Esophagus squamous epithelium (tissue), 5 donors: ENCODE measurements around the gene PRCC. TPM values are rescaled to one million over a fixed set of nuclear protein-coding genes. Genes with fewer than 3 reads are reported as not detected.

Experiments used
- DNase-seq: peaks from one replicate; lab custom pipeline; 2025; lab: John Stamatoyannopoulos, UW
- H3K27ac ChIP-seq, 4 donors: fragments of 200-600 bp; sonication (generic); one replicate each; pipeline ENCODE4 v1.5.1; 2016 to 2019; ENCODE audit warnings: mild to moderate bottlenecking in 1 of 4
- H3K27me3 ChIP-seq, 4 donors: fragments of 200-600 bp; sonication (generic); 1 replicate in 3 of 4; 2 replicates in 1 of 4; pipeline versions ENCODE4 v1.5.1 to v1.6.0; 2017 to 2021; ENCODE audit warnings: antibody characterized with exemption in 1 of 4
- H3K36me3 ChIP-seq, 3 donors: fragments of 200-600 bp; sonication (generic); one replicate each; pipeline ENCODE4 v1.5.1; 2016 to 2019
- H3K4me1 ChIP-seq, 3 donors: fragments of 200-600 bp; sonication (generic); one replicate each; pipeline ENCODE4 v1.5.1; 2017 to 2019
- H3K4me3 ChIP-seq, 4 donors: fragments of 200-600 bp; sonication (generic); 1 replicate in 3 of 4; 2 replicates in 1 of 4; pipeline ENCODE4 v1.5.1; 2016 to 2019; ENCODE audit warnings: mild to moderate bottlenecking in 2 of 4, moderate library complexity in 1 of 4
- H3K9me3 ChIP-seq, 3 donors: fragments of 200-600 bp; sonication (generic); one replicate each; pipeline ENCODE4 v1.5.1; 2016 to 2019
- CTCF ChIP-seq, 6 experiments: fragments of 450-650 bp in 4 of 6; fragments of 200-600 bp in 2 of 6; sonication (generic) in 2 of 6; IDR thresholded peaks; one replicate each; pipeline ENCODE4 v1.5.1; 2016 to 2019; ENCODE audit warnings: antibody characterized with exemption in 6 of 6, mild to moderate bottlenecking in 4 of 6, moderate library complexity in 4 of 6
- POLR2A ChIP-seq, 4 donors: fragments of 450-650 bp; IDR thresholded peaks; one replicate each; pipeline ENCODE4 v1.6.1; 2017; ENCODE audit warnings: antibody characterized with exemption in 4 of 4, mild to moderate bottlenecking in 4 of 4, moderate library complexity in 3 of 4
- WGBS, 2 donors: methylation state at CpG; one replicate each; pipeline ENCODE4 v1.1.5; 2018; 5-methylcytosine and 5-hydroxymethylcytosine counted together
- intact Hi-C: fragments of 100-400 bp; cut with DNase I; formaldehyde crosslinking; loops from one replicate; pipeline ENCODE4 v1.15.0; 2022
- total RNA-seq, 4 donors: library from RNA; depleted of rRNA; stranded (reverse); fragments of >200 nt; gene quantifications; one replicate each; pipeline ENCODE4 v1.1.0, GENCODE V29; 2016
- donor health status: DM: yes; HTN: yes; CAD: no.

The PRCC gene, protein sequence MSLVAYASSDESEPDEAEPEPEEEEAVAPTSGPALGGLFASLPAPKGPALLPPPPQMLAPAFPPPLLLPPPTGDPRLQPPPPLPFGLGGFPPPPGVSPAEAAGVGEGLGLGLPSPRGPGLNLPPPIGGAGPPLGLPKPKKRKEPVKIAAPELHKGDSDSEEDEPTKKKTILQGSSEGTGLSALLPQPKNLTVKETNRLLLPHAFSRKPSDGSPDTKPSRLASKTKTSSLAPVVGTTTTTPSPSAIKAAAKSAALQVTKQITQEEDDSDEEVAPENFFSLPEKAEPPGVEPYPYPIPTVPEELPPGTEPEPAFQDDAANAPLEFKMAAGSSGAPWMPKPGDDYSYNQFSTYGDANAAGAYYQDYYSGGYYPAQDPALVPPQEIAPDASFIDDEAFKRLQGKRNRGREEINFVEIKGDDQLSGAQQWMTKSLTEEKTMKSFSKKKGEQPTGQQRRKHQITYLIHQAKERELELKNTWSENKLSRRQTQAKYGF
- 10 to 100 TPM; 35.6 to 42.6 (median 38.3) TPM for total RNA-seq

DNA sequence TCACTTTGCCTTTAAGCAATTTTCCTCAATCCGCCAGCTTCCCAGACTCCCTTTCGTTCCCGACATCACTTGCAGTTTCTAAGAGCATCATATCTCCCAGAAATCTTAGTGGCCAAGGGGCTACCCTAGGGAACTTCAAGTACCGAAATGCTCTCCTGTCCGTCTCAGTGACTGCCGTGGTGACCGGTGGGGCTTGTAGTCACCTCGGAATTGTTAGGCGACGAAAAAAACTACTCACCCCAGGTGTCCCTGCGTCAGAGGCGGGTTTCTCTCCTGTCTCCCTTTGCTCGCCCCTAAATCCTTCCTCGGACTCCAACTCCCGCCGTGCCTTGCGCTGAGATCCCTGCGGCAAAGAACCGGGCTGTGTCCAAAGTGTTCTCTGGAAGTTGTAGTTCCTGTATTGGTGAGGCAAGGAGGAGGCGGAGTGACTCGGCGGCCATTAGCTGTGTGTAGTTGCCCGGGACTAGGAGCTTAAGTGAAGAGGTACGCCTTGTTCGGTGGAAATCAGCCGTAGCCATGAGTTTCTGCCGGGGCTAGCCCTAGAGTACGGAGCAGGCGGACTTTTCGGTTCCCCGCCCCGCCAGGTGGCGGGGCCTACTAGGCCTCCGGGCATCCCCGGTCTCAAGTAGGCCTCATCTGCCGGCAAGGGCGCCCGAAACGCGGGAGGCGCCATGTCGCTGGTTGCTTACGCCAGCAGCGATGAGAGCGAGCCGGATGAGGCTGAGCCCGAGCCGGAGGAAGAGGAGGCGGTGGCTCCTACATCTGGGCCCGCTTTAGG, at the start of gene PRCC:
PRCC (plus strand) TSS at position 435 of the 778 bp plus-strand sequence; CDS start at position 672, 237 bp downstream.
- Histone ChIP-seq H3K4me1 (peaks cover 17 to 59% (median 37%) of the 10 kb centered on the region in 3 donors), H3K9me3 (no peaks in the 10 kb centered on the region), H3K36me3 (peaks cover 0 to 24% (median 0%) of the 10 kb centered on the region in 3 donors), H3K27me3 (no peaks in the 10 kb centered on the region), H3K27ac (peak within 1 kb of the TSS; percentile 90 to 98 (median 96)), H3K4me3 (peak within 1 kb of the TSS; percentile 77 to 93 (median 88))
- peak; percentile 95 for DNase-seq
- intact Hi-C loops: no loop called here
- TF ChIP-seq POLR2A (IDR thresholded peaks at IDR 0.05) (peak in 3 of 4 donors; percentile 4 to 56 (median 39)), CTCF (IDR thresholded peaks at IDR 0.05) (no peak)
- WGBS, 2 donors: 0 to 1% methylated on average over 17 to 39 of the region's 50 CpGs

- Histone ChIP-seq H3K27ac (no peak overlapping the region), H3K27me3 (no peaks in the 10 kb centered on the region), H3K9me3 (no peaks in the 10 kb centered on the region), H3K4me1 (peaks cover 3 to 29% (median 13%) of the 10 kb centered on the region in 3 donors), H3K4me3 (no peak overlapping the region), H3K36me3 (peaks cover 13 to 60% (median 19%) of the 10 kb centered on the region in 3 donors)
- DNase-seq: no peak
- WGBS, 2 donors: no CpG with 5 or more reads among the region's 2 CpGs
- intact Hi-C loops: no loop called here
- TF ChIP-seq CTCF (IDR thresholded peaks at IDR 0.05): no peak
Observed at GRCh38 chr1:156721131-156721530, 46.2 kb upstream of the PRCC start.

- intact Hi-C loops: no loop called here
- DNase-seq: no peak
- Histone ChIP-seq H3K4me1 (peaks cover 8 to 31% (median 17%) of the 10 kb centered on the region in 3 donors), H3K36me3 (peaks cover 13 to 60% (median 19%) of the 10 kb centered on the region in 3 donors), H3K27ac (no peak overlapping the region), H3K4me3 (no peak overlapping the region), H3K27me3 (no peaks in the 10 kb centered on the region), H3K9me3 (no peaks in the 10 kb centered on the region)
- WGBS, 2 donors: 93% methylated on average over 2 of the region's 4 CpGs; no CpG with 5 or more reads in 1 of the 2 donors
- no peak for TF ChIP-seq POLR2A (IDR thresholded peaks at IDR 0.05)
Observed at GRCh38 chr1:156721535-156721934, 45.8 kb upstream of the PRCC start.

DNA sequence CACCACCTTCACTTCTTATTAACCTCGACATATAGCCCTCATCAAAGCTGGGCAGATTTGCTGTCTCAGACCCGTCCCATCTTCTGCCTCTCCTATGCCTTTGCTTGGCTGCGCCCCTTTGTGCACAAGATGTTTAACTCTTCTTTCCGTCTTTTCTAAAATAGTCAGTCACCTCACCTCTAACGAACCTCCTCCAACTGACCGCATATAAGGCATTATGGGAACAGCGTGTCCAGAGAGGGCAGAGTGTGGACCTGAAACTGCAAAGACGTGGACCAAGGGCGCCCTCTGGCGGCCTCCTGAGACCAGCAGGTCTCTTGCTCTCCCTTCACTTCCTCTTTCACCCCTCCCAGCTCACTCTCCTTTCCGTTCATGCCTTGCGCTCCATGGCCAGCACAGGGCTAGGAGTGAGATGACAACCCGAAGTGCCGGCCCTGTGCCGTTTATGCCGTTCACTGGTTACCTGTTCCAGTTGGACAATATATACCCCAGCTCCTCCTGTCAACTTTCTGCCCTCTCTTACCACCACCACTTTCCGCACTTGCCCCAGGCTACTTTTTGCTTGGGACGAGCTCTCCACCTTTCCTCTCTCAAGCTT, 41.6 kb upstream of the PRCC start:
- Histone ChIP-seq H3K4me3 (peak overlapping the region; percentile 6 to 85 (median 53)), H3K4me1 (peaks cover 20 to 62% (median 34%) of the 10 kb centered on the region in 3 donors), H3K27ac (peak overlapping the region; percentile 24 to 97 (median 29)), H3K27me3 (no peaks in the 10 kb centered on the region), H3K36me3 (peaks cover 13 to 48% (median 19%) of the 10 kb centered on the region in 3 donors), H3K9me3 (no peaks in the 10 kb centered on the region)
- TF ChIP-seq CTCF (IDR thresholded peaks at IDR 0.05) (peak; percentile 85 to 96 (median 92)), POLR2A (IDR thresholded peaks at IDR 0.05) (no peak)
- 7 to 8% methylated on average over 18 of the region's 18 CpGs for WGBS, 2 donors
- intact Hi-C loops: loop anchor here (5.0 kb wide), 1 partner anchor 33 kb away; no protein-coding TSS in a partner anchor
- DNase-seq: no peak
